MCF 10A (cell line): Measurements from ENCODE around the gene CDC25A. TPM values are rescaled to one million over a fixed set of nuclear protein-coding genes. Genes with fewer than 3 reads are reported as not detected.
A peak's percentile ranks its signal among the peaks of the same experiment; 100 is the strongest.

Experiments
- BruUV-seq: library from RNA; stranded (reverse); fragments of 400-500 nt; replicated peaks from 2 replicates; lab custom pipeline; 2021; lab: Mats Ljungman, UMichigan
- CTCF ChIA-PET: fragments of 300-600 bp; sonication (Branson Sonifier 250); formaldehyde crosslinking; extraction: SDS; loops from one replicate; lab custom pipeline; 2021; ENCODE audit warnings: antibody characterized with exemption, inconsistent platforms; lab: Yijun Ruan, JAX
- POLR2A ChIA-PET: fragments of 300-600, 350-650 bp; sonication (Branson Sonifier 250); formaldehyde crosslinking; extraction: SDS; loops from one replicate; lab custom pipeline; 2020; ENCODE audit warnings: antibody characterized with exemption, inconsistent platforms; lab: Yijun Ruan, JAX
- DNase-seq: peaks from one replicate; pipeline ENCODE4 v3.0.0-alpha.2; 2018; ENCODE audit not compliant: unreplicated experiment
- H3K27ac Mint-ChIP-seq: one replicate; pipeline ENCODE4 v1.8.0; 2022; ENCODE audit warnings: mild to moderate bottlenecking, low read depth, mixed read lengths; ENCODE audit not compliant: unreplicated experiment
- H3K27me3 Mint-ChIP-seq: one replicate; pipeline ENCODE4 v1.8.0; 2022; ENCODE audit warnings: mixed read lengths; ENCODE audit not compliant: insufficient read depth, unreplicated experiment
- H3K36me3 Mint-ChIP-seq: one replicate; pipeline ENCODE4 v1.8.0; 2022; ENCODE audit warnings: mild to moderate bottlenecking, moderate library complexity, mixed read lengths; ENCODE audit not compliant: insufficient read depth, unreplicated experiment
- H3K4me1 Mint-ChIP-seq: one replicate; pipeline ENCODE4 v1.8.0; 2022; ENCODE audit warnings: mixed read lengths; ENCODE audit not compliant: insufficient read depth, unreplicated experiment
- H3K4me3 Mint-ChIP-seq: one replicate; pipeline ENCODE4 v1.8.0; 2022; ENCODE audit warnings: mild to moderate bottlenecking, moderate library complexity, mixed read lengths; ENCODE audit not compliant: unreplicated experiment
- H3K9me3 Mint-ChIP-seq: one replicate; pipeline ENCODE4 v1.8.0; 2022; ENCODE audit warnings: mixed read lengths; ENCODE audit not compliant: unreplicated experiment
- intact Hi-C: fragments of 100-400 bp; cut with micrococcal nuclease; formaldehyde crosslinking; loops from 2 replicates; pipeline ENCODE4 v1.14.1; 2022
- total RNA-seq: library from RNA; stranded (reverse); gene quantifications from 2 replicates; pipeline ENCODE4 v1.2.3, GENCODE V29; 2022
- TF ChIP-seq, protein P1 (sequence below): fragments of 200-600 bp; IDR thresholded peaks from one replicate; pipeline ENCODE4 v1.8.0; 2022; ENCODE audit warnings: antibody characterized with exemption, mild to moderate bottlenecking; ENCODE audit not compliant: unreplicated experiment

Gene CDC25A
- total RNA-seq, 1 experiment from 2014 or later = 8.6 TPM

GRCh38 chr3:48157202-48157840 is 30.9 kb downstream of the CDC25A start:
- H3K4me3 Mint-ChIP-seq = no peak overlapping the region
- no peak for DNase-seq
- TSS peak; percentile 26 for BruUV-seq
- ChIA-PET CTCF (interaction anchor here (0.6 to 1.3 kb wide), 11 partner anchors 9 to 320 kb away, joined by 3 to 8 read pairs (median 4); partner anchors contain the start of gene CAMP), POLR2A (interaction anchor here (1.2 to 1.3 kb wide), 2 partner anchors 15 to 167 kb away, joined by 3 to 4 read pairs; no protein-coding TSS in a partner anchor)
- peaks cover 19% of the 10 kb centered on the region for H3K4me1 Mint-ChIP-seq
- H3K27ac Mint-ChIP-seq = no peak overlapping the region
- TF ChIP-seq, protein P1, sequence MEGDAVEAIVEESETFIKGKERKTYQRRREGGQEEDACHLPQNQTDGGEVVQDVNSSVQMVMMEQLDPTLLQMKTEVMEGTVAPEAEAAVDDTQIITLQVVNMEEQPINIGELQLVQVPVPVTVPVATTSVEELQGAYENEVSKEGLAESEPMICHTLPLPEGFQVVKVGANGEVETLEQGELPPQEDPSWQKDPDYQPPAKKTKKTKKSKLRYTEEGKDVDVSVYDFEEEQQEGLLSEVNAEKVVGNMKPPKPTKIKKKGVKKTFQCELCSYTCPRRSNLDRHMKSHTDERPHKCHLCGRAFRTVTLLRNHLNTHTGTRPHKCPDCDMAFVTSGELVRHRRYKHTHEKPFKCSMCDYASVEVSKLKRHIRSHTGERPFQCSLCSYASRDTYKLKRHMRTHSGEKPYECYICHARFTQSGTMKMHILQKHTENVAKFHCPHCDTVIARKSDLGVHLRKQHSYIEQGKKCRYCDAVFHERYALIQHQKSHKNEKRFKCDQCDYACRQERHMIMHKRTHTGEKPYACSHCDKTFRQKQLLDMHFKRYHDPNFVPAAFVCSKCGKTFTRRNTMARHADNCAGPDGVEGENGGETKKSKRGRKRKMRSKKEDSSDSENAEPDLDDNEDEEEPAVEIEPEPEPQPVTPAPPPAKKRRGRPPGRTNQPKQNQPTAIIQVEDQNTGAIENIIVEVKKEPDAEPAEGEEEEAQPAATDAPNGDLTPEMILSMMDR = no peak
- H3K27me3 Mint-ChIP-seq = no peaks in the 10 kb centered on the region
- intact Hi-C loops = loop anchor here (5.0 kb wide), 1 partner anchor 635 kb away; no protein-coding TSS in a partner anchor
- H3K9me3 Mint-ChIP-seq = no peaks in the 10 kb centered on the region
- H3K36me3 Mint-ChIP-seq = peaks cover 23% of the 10 kb centered on the region

- Mint-ChIP-seq H3K4me3 (no peak overlapping the region), H3K4me1 (peaks cover 23% of the 10 kb centered on the region), H3K27ac (no peak overlapping the region), H3K27me3 (no peaks in the 10 kb centered on the region), H3K36me3 (peaks cover 14% of the 10 kb centered on the region), H3K9me3 (no peaks in the 10 kb centered on the region)
- ChIA-PET CTCF (interaction anchor here (0.6 to 1.1 kb wide), 3 partner anchors 14 to 166 kb away, joined by 3 to 5 read pairs (median 3); no protein-coding TSS in a partner anchor), POLR2A (interaction anchor here (0.7 to 0.9 kb wide), 2 partner anchors 31 to 167 kb away, joined by 3 read pairs; no protein-coding TSS in a partner anchor)
- TF ChIP-seq, protein P1 = no peak
- BruUV-seq = no TSS peak
- intact Hi-C loops = loop anchor here (5.0 kb wide), 1 partner anchor 634 kb away; no protein-coding TSS in a partner anchor
- no peak for DNase-seq
These were observed 32.1 kb downstream of the CDC25A start for GRCh38 chr3:48156163-48156562.

DNA sequence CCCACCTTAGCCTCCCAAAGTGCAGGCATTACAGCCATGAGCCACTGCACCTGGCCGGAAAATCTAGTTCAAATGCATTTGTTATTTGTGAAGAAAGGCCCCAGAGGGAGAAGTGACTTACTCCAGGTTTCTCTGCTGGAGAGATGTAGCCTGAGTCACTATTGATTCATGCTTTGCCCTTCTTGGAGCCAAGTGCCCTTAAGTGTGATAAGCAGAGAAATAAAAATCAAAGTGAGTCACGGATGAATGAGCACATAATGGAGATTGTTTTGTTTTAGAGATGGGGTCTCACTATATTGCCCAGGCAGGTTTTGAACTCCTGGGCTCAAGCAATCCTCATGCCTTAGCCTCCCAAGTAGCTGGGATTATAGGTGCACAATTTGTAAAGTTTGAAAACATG is 33.1 kb downstream of the CDC25A start:
- H3K27ac Mint-ChIP-seq = peak overlapping the region; percentile 23
- ChIA-PET POLR2A (no interaction called here), CTCF (interaction anchor here (0.6 to 1.1 kb wide), 3 partner anchors 65 to 324 kb away, joined by 3 to 5 read pairs (median 3); no protein-coding TSS in a partner anchor)
- DNase-seq = peak; percentile 81
- H3K36me3 Mint-ChIP-seq = peaks cover 14% of the 10 kb centered on the region
- TF ChIP-seq, protein P1 = no peak
- no peaks in the 10 kb centered on the region for H3K27me3 Mint-ChIP-seq
- BruUV-seq = no TSS peak
- H3K4me1 Mint-ChIP-seq = peaks cover 23% of the 10 kb centered on the region
- intact Hi-C loops = loop anchor here (5.0 kb wide), 1 partner anchor 633 kb away; no protein-coding TSS in a partner anchor
- H3K4me3 Mint-ChIP-seq = no peak overlapping the region
- no peaks in the 10 kb centered on the region for H3K9me3 Mint-ChIP-seq

DNA sequence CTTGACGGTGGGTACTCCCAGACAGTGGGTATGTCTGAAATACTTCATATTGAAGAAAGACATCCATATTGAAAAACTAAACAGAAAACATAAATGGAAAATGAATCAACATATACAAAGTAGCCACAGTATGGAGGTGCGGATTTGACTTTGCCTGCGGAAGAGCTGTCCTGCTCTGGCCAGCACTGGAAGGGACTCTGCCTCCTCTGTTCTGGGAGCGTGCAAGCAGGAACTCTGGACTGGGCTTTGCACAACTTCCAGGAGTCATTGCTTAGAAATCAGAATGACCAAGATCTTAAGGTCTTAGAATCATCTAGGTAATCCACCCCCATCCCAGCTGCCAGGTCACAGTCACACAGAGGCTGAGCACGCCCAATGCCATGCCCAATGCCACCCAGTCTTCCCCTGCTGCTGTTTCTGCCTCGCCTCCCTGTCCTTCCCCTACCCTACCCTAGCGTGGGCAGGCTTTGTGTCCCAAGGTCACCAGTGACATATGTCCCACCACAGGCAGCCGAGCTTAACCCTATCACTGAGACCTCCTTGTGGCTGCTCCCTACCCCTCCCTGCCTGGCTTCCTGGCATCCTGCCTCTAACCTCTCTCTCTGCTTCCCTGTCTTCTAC is 36.3 kb downstream of the CDC25A start:
- BruUV-seq = no TSS peak
- intact Hi-C loops = loop anchor here (1.0 to 5.0 kb wide), 4 partner anchors 65 to 315 kb away; no protein-coding TSS in a partner anchor
- ChIA-PET CTCF (interaction anchor here (0.7 to 3.6 kb wide), 35 partner anchors 10 to 629 kb away, joined by 3 to 31 read pairs (median 4); no protein-coding TSS in a partner anchor), POLR2A (interaction anchor here (0.6 to 2.0 kb wide), 9 partner anchors 10 to 428 kb away, joined by 3 to 22 read pairs (median 3); partner anchors contain the start of gene PFKFB4)
- Mint-ChIP-seq H3K4me1 (peaks cover 23% of the 10 kb centered on the region), H3K27me3 (no peaks in the 10 kb centered on the region), H3K4me3 (no peak overlapping the region), H3K36me3 (no peaks in the 10 kb centered on the region), H3K9me3 (no peaks in the 10 kb centered on the region), H3K27ac (no peak overlapping the region)
- DNase-seq = no peak
- TF ChIP-seq, protein P1 = no peak
